Liver (tissue), 9 donors: ENCODE measurements around the gene FYCO1. TPM values are rescaled to one million over a fixed set of nuclear protein-coding genes. Genes with fewer than 3 reads are reported as not detected.

Experiments
- DNase-seq: peaks from one replicate; pipeline ENCODE4 v3.0.0-alpha.2; 2017; ENCODE audit warnings: low spot score
- H3K27ac ChIP-seq, 2 donors: one replicate each; pipeline ENCODE4 v1.7.0; 2013; ENCODE audit warnings: inconsistent platforms in 2 of 2, low read length in 2 of 2, control low read depth in 1 of 2, low read depth in 1 of 2, mild to moderate bottlenecking in 1 of 2
- H3K27me3 ChIP-seq, 4 donors: one replicate each; pipeline versions ENCODE4 v1.6.1 to v1.7.0; 2013; ENCODE audit warnings: low read length in 3 of 4, inconsistent platforms in 1 of 4, mild to moderate bottlenecking in 1 of 4, moderate library complexity in 1 of 4; ENCODE audit not compliant: control insufficient read depth in 4 of 4, insufficient read depth in 4 of 4
- H3K36me3 ChIP-seq, 4 donors: one replicate each; pipeline versions ENCODE4 v1.6.1 to v1.7.0; 2013; ENCODE audit warnings: low read length in 3 of 4, mild to moderate bottlenecking in 3 of 4, low read depth in 1 of 4, moderate library complexity in 1 of 4; ENCODE audit not compliant: control insufficient read depth in 4 of 4, insufficient read depth in 3 of 4
- H3K4me1 ChIP-seq, 4 donors: one replicate each; pipeline versions ENCODE4 v1.6.1 to v1.7.0; 2013; ENCODE audit warnings: low read length in 3 of 4, mild to moderate bottlenecking in 3 of 4, moderate library complexity in 1 of 4; ENCODE audit not compliant: control insufficient read depth in 4 of 4, insufficient read depth in 4 of 4
- H3K4me3 ChIP-seq, 3 donors: one replicate each; pipeline versions ENCODE4 v1.6.1 to v1.7.0; 2013; ENCODE audit warnings: low read length in 3 of 3, control low read depth in 1 of 3, low read depth in 1 of 3, mild to moderate bottlenecking in 1 of 3
- H3K9ac ChIP-seq, 2 donors: one replicate each; pipeline ENCODE4 v1.7.0; 2013; ENCODE audit warnings: low read length in 2 of 2, mild to moderate bottlenecking in 2 of 2, moderate library complexity in 2 of 2, control low read depth in 1 of 2, low read depth in 1 of 2
- H3K9me3 ChIP-seq, 4 donors: one replicate each; pipeline versions ENCODE4 v1.6.1 to v1.7.0; 2013; ENCODE audit warnings: low read length in 3 of 4; ENCODE audit not compliant: control insufficient read depth in 4 of 4
- ATF3 ChIP-seq: IDR thresholded peaks from 2 replicates; pipeline ENCODE4 v1.6.1; 2016; ENCODE audit warnings: antibody characterized with exemption
- EGR1 ChIP-seq, 2 donors: IDR thresholded peaks; 2 replicates each; pipeline ENCODE4 v1.6.1; 2016 to 2018; ENCODE audit warnings: antibody characterized with exemption in 2 of 2, low read depth in 2 of 2
- FOXA1 ChIP-seq: IDR thresholded peaks from 2 replicates; pipeline ENCODE4 v1.6.1; 2016; ENCODE audit warnings: antibody characterized with exemption
- FOXA2 ChIP-seq: IDR thresholded peaks from 2 replicates; pipeline ENCODE4 v1.6.1; 2016; ENCODE audit warnings: antibody characterized with exemption
- GABPA ChIP-seq, 2 donors: IDR thresholded peaks in 1 of 2; conservative IDR thresholded peaks in 1 of 2; 2 replicates each; pipeline ENCODE4 v1.6.1; 2016; ENCODE audit warnings: antibody characterized with exemption in 2 of 2, mild to moderate bottlenecking in 1 of 2, moderate library complexity in 1 of 2
- HNF4A ChIP-seq, 2 donors: conservative IDR thresholded peaks; 2 replicates each; pipeline ENCODE4 v1.6.1; 2016; ENCODE audit warnings: antibody characterized with exemption in 2 of 2, mild to moderate bottlenecking in 2 of 2
- JUND ChIP-seq, 2 donors: IDR thresholded peaks; 2 replicates each; pipeline ENCODE4 v1.6.1; 2016; ENCODE audit warnings: antibody characterized with exemption in 2 of 2
- MAX ChIP-seq: IDR thresholded peaks from 2 replicates; pipeline ENCODE4 v1.6.1; 2016; ENCODE audit warnings: antibody characterized with exemption
- NR2F2 ChIP-seq: IDR thresholded peaks from 2 replicates; pipeline ENCODE4 v1.6.1; 2016; ENCODE audit warnings: antibody characterized with exemption
- RAD21 ChIP-seq, 2 donors: IDR thresholded peaks; 2 replicates each; pipeline ENCODE4 v1.6.1; 2016; ENCODE audit warnings: antibody characterized with exemption in 2 of 2, mild to moderate bottlenecking in 2 of 2
- REST ChIP-seq: IDR thresholded peaks from 2 replicates; pipeline ENCODE4 v1.6.1; 2016; ENCODE audit warnings: antibody characterized with exemption, mild to moderate bottlenecking
- RXRA ChIP-seq, 2 donors: IDR thresholded peaks; 2 replicates each; pipeline ENCODE4 v1.6.1; 2017 to 2018; ENCODE audit warnings: antibody characterized with exemption in 2 of 2, mild to moderate bottlenecking in 1 of 2
- SP1 ChIP-seq: IDR thresholded peaks from 2 replicates; pipeline ENCODE4 v1.6.1; 2018; ENCODE audit warnings: antibody characterized with exemption, mild to moderate bottlenecking
- TAF1 ChIP-seq: conservative IDR thresholded peaks from 2 replicates; pipeline ENCODE4 v1.6.1; 2016; ENCODE audit warnings: antibody characterized with exemption, mild to moderate bottlenecking
- YY1 ChIP-seq: IDR thresholded peaks from 2 replicates; pipeline ENCODE4 v1.6.1; 2016; ENCODE audit warnings: antibody characterized with exemption, mild to moderate bottlenecking
- WGBS: extraction: QIAGEN DNeasy Blood & Tissue Kit; methylation state at CpG from one replicate; pipeline ENCODE4 v1.1.7; 2013; 5-methylcytosine and 5-hydroxymethylcytosine counted together
- polyA plus RNA-seq, 2 donors: library from polyadenylated mRNA; stranded (reverse) in 1 of 2; unstranded in 1 of 2; fragments of 200-250 nt in 1 of 2; fragments of >200 nt in 1 of 2; fragmentation: Nextera tagmentation in 1 of 2; extraction: Ambion mirVana in 1 of 2; gene quantifications; one replicate each; pipeline versions ENCODE4 v1.2.1 to v1.2.3, GENCODE V29; 2013 to 2015
- total RNA-seq, 2 donors: library from RNA; depleted of rRNA; stranded (reverse); fragments of >200 nt; gene quantifications; one replicate each; pipeline ENCODE4 v1.2.3, GENCODE V29; 2014
- TF ChIP-seq, protein P1 (sequence below): fragments of 150-350 bp; IDR thresholded peaks from 2 replicates; pipeline ENCODE4 v1.5.1; 2017; ENCODE audit warnings: improper control_type of control experiment, low read depth, low read length; ENCODE audit not compliant: missing input control
- TF ChIP-seq, protein P2 (sequence below): IDR thresholded peaks from 2 replicates; pipeline ENCODE4 v1.6.1; 2016; ENCODE audit warnings: antibody characterized with exemption
- donor health status: healthy.
- donor health status: healthy.
- donor health status: healthy.
- donor health status: healthy.
- donor health status: healthy.

Gene FYCO1
- total and polyA plus RNA-seq, 4 donors, result 3.0 to 17.1 (median 10.2) TPM

DNA sequence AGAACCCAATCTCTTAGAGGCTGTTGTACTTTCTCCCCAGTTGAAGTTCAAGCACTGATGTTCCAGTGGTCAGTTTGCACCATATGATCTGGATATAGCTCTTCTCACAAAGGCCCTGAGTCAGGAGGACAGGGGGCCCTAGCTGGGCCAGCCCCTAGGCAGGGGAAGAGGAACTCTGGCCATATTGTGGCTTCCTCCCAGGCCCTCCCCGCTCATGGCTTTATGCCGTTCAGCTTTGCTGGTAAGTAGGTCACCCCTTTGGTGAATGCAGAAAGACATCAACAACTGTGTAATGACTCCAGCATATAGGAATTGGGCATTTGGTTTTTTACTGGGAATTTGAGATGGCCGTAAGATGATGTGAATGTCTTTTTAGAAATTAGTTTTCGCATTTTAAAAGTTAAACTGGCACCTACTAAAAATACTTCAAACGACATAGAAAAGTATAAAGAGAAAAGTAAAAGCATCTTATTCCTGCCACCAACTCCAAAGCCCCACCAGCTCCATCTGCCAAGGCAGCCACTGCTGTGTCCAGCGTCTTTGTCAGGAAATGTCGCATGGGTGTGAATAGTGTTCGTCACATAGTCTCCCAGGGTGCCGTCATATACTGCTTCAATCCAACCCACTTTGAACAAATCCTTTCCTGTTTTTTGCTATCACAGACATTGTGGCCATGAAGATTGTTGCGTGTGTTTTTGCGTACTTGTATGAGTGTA lies 84.0 kb downstream of the FYCO1 start (continued):
- no peak for TF ChIP-seq RAD21 (IDR thresholded peaks at IDR 0.05)
- no peak for TF ChIP-seq GABPA (IDR thresholded peaks at IDR 0.05 in 1 of 2, conservative IDR thresholded peaks at IDR 0.05 in 1 of 2)
- TF ChIP-seq FOXA2, result no peak
- no peak for TF ChIP-seq SP1
- TF ChIP-seq, protein P1, sequence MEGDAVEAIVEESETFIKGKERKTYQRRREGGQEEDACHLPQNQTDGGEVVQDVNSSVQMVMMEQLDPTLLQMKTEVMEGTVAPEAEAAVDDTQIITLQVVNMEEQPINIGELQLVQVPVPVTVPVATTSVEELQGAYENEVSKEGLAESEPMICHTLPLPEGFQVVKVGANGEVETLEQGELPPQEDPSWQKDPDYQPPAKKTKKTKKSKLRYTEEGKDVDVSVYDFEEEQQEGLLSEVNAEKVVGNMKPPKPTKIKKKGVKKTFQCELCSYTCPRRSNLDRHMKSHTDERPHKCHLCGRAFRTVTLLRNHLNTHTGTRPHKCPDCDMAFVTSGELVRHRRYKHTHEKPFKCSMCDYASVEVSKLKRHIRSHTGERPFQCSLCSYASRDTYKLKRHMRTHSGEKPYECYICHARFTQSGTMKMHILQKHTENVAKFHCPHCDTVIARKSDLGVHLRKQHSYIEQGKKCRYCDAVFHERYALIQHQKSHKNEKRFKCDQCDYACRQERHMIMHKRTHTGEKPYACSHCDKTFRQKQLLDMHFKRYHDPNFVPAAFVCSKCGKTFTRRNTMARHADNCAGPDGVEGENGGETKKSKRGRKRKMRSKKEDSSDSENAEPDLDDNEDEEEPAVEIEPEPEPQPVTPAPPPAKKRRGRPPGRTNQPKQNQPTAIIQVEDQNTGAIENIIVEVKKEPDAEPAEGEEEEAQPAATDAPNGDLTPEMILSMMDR, result no peak
- no peak for TF ChIP-seq TAF1

GRCh38 chr3:45910892-45911291 lies 84.7 kb downstream of the FYCO1 start:
- H3K27ac ChIP-seq, result no peak overlapping the region
- no peak for DNase-seq

GRCh38 chr3:45909542-45909941 lies 86.1 kb downstream of the FYCO1 start:
- Histone ChIP-seq H3K27me3 (no peaks in the 10 kb centered on the region), H3K4me3 (no peak overlapping the region), H3K9ac (no peak overlapping the region), H3K36me3 (no peaks in the 10 kb centered on the region), H3K9me3 (peaks cover 0 to 2% (median 0%) of the 10 kb centered on the region in 4 donors), H3K27ac (no peak overlapping the region), H3K4me1 (no peaks in the 10 kb centered on the region)
- no peak for TF ChIP-seq FOXA1
- TF ChIP-seq MAX, result no peak
- no peak for TF ChIP-seq TAF1
- no peak for TF ChIP-seq JUND (IDR thresholded peaks at IDR 0.05)
- TF ChIP-seq EGR1 (IDR thresholded peaks at IDR 0.05; ENCODE audit: low read depth in 2 of 2), result no peak
- TF ChIP-seq RXRA (IDR thresholded peaks at IDR 0.05), result no peak
- TF ChIP-seq FOXA2, result no peak
- TF ChIP-seq ATF3, result no peak
- TF ChIP-seq GABPA (IDR thresholded peaks at IDR 0.05 in 1 of 2, conservative IDR thresholded peaks at IDR 0.05 in 1 of 2), result no peak
- TF ChIP-seq, protein P2, sequence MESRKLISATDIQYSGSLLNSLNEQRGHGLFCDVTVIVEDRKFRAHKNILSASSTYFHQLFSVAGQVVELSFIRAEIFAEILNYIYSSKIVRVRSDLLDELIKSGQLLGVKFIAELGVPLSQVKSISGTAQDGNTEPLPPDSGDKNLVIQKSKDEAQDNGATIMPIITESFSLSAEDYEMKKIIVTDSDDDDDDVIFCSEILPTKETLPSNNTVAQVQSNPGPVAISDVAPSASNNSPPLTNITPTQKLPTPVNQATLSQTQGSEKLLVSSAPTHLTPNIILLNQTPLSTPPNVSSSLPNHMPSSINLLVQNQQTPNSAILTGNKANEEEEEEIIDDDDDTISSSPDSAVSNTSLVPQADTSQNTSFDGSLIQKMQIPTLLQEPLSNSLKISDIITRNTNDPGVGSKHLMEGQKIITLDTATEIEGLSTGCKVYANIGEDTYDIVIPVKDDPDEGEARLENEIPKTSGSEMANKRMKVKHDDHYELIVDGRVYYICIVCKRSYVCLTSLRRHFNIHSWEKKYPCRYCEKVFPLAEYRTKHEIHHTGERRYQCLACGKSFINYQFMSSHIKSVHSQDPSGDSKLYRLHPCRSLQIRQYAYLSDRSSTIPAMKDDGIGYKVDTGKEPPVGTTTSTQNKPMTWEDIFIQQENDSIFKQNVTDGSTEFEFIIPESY, result no peak
- no peak for TF ChIP-seq HNF4A (conservative IDR thresholded peaks at IDR 0.05)
- TF ChIP-seq NR2F2, result no peak
- TF ChIP-seq REST, result no peak
- TF ChIP-seq SP1, result no peak
- no peak for DNase-seq
- WGBS, result 93% methylated on average over 6 of the region's 6 CpGs

More at GRCh38 chr3:45910892-45911291, 84.7 kb downstream of the FYCO1 start:
- TF ChIP-seq EGR1 (IDR thresholded peaks at IDR 0.05; ENCODE audit: low read depth in 2 of 2) (no peak), YY1 (no peak), HNF4A (conservative IDR thresholded peaks at IDR 0.05) (no peak), FOXA1 (no peak), SP1 (no peak), FOXA2 (no peak)
- TF ChIP-seq, protein P1, result no peak
- no peaks in the 10 kb centered on the region for H3K36me3 ChIP-seq
- no peaks in the 10 kb centered on the region for H3K4me1 ChIP-seq
- H3K27me3 ChIP-seq, result no peaks in the 10 kb centered on the region
- 82% methylated on average over 4 of the region's 4 CpGs for WGBS
- H3K9me3 ChIP-seq, result peaks cover 0 to 2% (median 0%) of the 10 kb centered on the region in 4 donors
- H3K9ac ChIP-seq, result no peak overlapping the region
- no peak overlapping the region for H3K4me3 ChIP-seq
